ENCODE results near the gene TXNDC17.

TXNDC17 gene

DNA sequence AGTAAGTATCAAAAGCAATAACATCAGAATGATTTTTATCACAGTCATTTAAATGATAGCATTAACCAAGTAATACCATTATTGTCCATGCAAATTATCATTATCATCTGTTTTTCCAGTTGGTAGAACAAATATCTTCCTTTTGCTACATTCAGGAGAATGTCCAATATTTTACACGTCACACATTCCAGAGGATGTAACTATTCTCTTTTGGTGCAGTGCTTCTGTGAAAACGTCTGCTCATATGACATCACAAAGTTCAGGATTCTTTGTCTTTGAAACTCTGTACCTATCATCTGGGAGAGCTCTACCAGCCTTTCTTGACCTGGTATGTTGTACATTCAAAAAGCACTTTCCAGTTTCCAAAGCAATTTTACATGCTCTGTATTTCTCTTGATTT, 44.3 kb upstream of the TXNDC17 start:
- no peak for TF ChIP-seq POLR2AphosphoS5 (IDR thresholded peaks at IDR 0.05; ENCODE audit: low read depth, low read length)
- TF ChIP-seq SIN3A (IDR thresholded peaks at IDR 0.05; ENCODE audit: borderline replicate concordance, insufficient read depth, low read length): no peak
- TF ChIP-seq FOXP2 (optimal IDR thresholded peaks at IDR 0.05; ENCODE audit: borderline replicate concordance, extremely low read depth, extremely low read length, insufficient read depth): no peak
- TF ChIP-seq, protein P1, sequence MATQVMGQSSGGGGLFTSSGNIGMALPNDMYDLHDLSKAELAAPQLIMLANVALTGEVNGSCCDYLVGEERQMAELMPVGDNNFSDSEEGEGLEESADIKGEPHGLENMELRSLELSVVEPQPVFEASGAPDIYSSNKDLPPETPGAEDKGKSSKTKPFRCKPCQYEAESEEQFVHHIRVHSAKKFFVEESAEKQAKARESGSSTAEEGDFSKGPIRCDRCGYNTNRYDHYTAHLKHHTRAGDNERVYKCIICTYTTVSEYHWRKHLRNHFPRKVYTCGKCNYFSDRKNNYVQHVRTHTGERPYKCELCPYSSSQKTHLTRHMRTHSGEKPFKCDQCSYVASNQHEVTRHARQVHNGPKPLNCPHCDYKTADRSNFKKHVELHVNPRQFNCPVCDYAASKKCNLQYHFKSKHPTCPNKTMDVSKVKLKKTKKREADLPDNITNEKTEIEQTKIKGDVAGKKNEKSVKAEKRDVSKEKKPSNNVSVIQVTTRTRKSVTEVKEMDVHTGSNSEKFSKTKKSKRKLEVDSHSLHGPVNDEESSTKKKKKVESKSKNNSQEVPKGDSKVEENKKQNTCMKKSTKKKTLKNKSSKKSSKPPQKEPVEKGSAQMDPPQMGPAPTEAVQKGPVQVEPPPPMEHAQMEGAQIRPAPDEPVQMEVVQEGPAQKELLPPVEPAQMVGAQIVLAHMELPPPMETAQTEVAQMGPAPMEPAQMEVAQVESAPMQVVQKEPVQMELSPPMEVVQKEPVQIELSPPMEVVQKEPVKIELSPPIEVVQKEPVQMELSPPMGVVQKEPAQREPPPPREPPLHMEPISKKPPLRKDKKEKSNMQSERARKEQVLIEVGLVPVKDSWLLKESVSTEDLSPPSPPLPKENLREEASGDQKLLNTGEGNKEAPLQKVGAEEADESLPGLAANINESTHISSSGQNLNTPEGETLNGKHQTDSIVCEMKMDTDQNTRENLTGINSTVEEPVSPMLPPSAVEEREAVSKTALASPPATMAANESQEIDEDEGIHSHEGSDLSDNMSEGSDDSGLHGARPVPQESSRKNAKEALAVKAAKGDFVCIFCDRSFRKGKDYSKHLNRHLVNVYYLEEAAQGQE (IDR thresholded peaks at IDR 0.05; ENCODE audit: insufficient read depth in 1 of 2, low read depth in 2 of 2, low read length in 2 of 2): no peak
- TF ChIP-seq TAF1 (IDR thresholded peaks at IDR 0.05; ENCODE audit: borderline replicate concordance, insufficient read depth, low read length): no peak

DNA sequence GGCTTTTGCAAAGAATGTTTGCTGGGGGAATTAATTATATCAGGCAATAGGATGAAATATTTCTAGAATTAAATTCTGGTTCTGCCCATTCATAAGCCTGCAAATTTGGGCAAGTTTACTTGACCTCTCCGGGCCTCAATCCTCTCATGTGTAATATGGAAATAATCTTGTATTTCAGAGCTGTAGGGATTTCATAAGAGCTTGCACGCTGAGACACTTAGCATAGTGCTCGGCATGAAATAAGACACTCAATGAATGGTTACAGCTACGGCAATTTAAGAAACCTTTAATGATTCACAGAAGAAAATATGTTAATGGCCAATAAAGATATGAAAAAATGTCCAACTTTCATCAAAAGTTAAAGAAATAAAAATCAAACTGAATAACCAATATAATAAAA, 43.9 kb upstream of the TXNDC17 start:
- TF ChIP-seq TAF1 (IDR thresholded peaks at IDR 0.05; ENCODE audit: borderline replicate concordance, insufficient read depth, low read length): no peak
- TF ChIP-seq, protein P1 (IDR thresholded peaks at IDR 0.05; ENCODE audit: insufficient read depth in 1 of 2, low read depth in 2 of 2, low read length in 2 of 2): no peak
- TF ChIP-seq POLR2AphosphoS5 (IDR thresholded peaks at IDR 0.05; ENCODE audit: low read depth, low read length): no peak
- no peak for TF ChIP-seq SIN3A (IDR thresholded peaks at IDR 0.05; ENCODE audit: borderline replicate concordance, insufficient read depth, low read length)
- TF ChIP-seq FOXP2 (optimal IDR thresholded peaks at IDR 0.05; ENCODE audit: borderline replicate concordance, extremely low read depth, extremely low read length, insufficient read depth): no peak

DNA sequence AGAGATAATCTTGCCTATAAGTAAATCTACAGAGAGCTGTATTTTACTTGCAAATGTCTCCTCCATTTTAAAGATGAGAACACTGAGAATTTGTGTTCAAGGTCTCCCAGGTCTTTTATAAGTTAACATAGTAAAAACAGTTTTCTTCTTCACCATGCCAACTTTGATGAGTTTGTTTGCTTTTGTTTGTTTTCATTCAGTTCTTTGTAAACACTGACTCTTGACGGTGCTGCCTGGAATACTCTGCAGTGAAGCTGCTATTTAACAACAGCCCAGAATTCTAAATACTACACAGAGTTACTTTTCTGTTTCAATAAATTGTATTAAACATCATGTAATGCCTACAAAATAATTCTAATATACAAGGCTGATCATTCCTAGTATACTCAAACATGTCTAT, 43.1 kb upstream of the TXNDC17 start:
- TF ChIP-seq FOXP2 (optimal IDR thresholded peaks at IDR 0.05; ENCODE audit: borderline replicate concordance, extremely low read depth, extremely low read length, insufficient read depth) (no peak), POLR2AphosphoS5 (IDR thresholded peaks at IDR 0.05; ENCODE audit: low read depth, low read length) (no peak), TAF1 (IDR thresholded peaks at IDR 0.05; ENCODE audit: borderline replicate concordance, insufficient read depth, low read length) (no peak), SIN3A (IDR thresholded peaks at IDR 0.05; ENCODE audit: borderline replicate concordance, insufficient read depth, low read length) (no peak)
- TF ChIP-seq, protein P1 (IDR thresholded peaks at IDR 0.05; ENCODE audit: insufficient read depth in 1 of 2, low read depth in 2 of 2, low read length in 2 of 2): no peak

DNA sequence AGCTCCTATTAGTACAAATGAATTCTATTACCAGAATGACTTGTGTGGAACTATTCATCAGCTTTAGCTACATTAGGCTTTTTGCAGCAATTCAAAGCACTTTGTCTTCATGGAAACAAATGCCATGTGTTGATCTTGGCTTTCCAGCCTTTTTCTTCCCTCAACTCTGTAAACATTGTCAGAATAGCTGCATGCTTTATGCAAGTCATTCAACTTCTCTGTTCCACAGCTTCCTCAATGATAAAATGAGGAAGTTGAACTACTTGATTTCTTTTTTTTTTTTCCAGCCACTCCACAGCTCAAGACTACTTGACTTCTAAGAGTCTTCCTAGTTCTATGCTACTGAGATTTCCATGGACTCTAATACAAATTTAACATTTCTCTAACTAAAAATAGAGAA, 41.5 kb upstream of the TXNDC17 start:
- TF ChIP-seq FOXP2 (optimal IDR thresholded peaks at IDR 0.05; ENCODE audit: borderline replicate concordance, extremely low read depth, extremely low read length, insufficient read depth): no peak
- no peak for TF ChIP-seq TAF1 (IDR thresholded peaks at IDR 0.05; ENCODE audit: borderline replicate concordance, insufficient read depth, low read length)
- TF ChIP-seq SIN3A (IDR thresholded peaks at IDR 0.05; ENCODE audit: borderline replicate concordance, insufficient read depth, low read length): no peak
- TF ChIP-seq, protein P1 (IDR thresholded peaks at IDR 0.05; ENCODE audit: insufficient read depth in 1 of 2, low read depth in 2 of 2, low read length in 2 of 2): no peak
- TF ChIP-seq POLR2AphosphoS5 (IDR thresholded peaks at IDR 0.05; ENCODE audit: low read depth, low read length): no peak

DNA sequence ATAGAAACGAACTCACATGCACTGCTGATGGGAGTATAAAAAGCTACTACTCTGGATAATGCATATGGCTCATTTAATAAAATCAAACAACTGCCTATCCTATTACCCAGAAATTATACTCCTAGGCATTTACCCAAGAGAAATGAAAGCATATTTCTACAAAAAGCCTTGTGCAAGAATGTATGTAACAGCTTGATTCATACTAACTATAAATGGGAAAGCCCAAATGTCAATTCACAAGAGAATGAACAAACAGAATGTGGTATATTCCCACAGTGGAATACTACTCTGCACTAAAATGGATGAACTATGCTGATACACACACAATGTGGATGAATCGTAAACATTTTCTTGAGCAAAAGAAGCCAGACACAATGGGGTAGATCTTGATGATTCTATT, 38.7 kb upstream of the TXNDC17 start:
- TF ChIP-seq SIN3A (IDR thresholded peaks at IDR 0.05; ENCODE audit: borderline replicate concordance, insufficient read depth, low read length) (no peak), POLR2AphosphoS5 (IDR thresholded peaks at IDR 0.05; ENCODE audit: low read depth, low read length) (no peak), FOXP2 (optimal IDR thresholded peaks at IDR 0.05; ENCODE audit: borderline replicate concordance, extremely low read depth, extremely low read length, insufficient read depth) (no peak), TAF1 (IDR thresholded peaks at IDR 0.05; ENCODE audit: borderline replicate concordance, insufficient read depth, low read length) (no peak)
- TF ChIP-seq, protein P1 (IDR thresholded peaks at IDR 0.05; ENCODE audit: insufficient read depth in 1 of 2, low read depth in 2 of 2, low read length in 2 of 2): no peak

All from PFSK-1 (cell line).